ENCODE data around the gene JAKMIP2. TPM values are rescaled to one million over a fixed set of nuclear protein-coding genes. Genes with fewer than 3 reads are reported as not detected.
"Not testable (repeated sequence)": the region's sequence is repeated elsewhere in the genome, so short reads cannot be mapped to it uniquely, and the experiment has no call there.

The JAKMIP2 gene
- total RNA-seq, 1 experiment from 2014 or later = 6.4 TPM

DNA sequence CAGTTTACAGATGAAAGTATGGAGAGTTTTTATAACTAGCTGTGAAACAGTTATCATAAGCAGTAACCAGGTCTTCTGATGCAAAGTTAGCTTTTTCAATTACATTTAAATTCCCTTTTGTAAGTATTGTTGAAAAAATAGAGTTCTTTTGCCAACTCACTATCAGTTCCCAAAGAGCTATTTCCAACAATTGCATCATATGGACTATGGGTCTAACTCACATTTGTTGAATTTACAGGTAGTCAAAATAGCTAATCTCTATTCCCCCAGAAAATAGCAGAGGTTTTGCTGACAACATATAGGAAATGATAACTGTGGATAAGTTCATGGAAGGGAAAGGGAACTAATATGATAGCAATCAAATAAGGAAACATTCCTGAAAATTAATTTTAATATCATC, 47.5 kb upstream of the JAKMIP2 start:
- no peaks in the 10 kb centered on the region for H4K20me1 ChIP-seq (ENCODE audit: control insufficient read depth, insufficient read depth, insufficient read length)
- H3K9me3 Mint-ChIP-seq = no peaks in the 10 kb centered on the region
- no peak overlapping the region for H3K27ac Mint-ChIP-seq
- H3K27me3 Mint-ChIP-seq (ENCODE audit: low read depth) = no peaks in the 10 kb centered on the region
- H3K14ac ChIP-seq (ENCODE audit: insufficient read depth, low read length) = no peak overlapping the region
- H3K27me3 ChIP-seq (ENCODE audit: insufficient read depth, low read length) = no peaks in the 10 kb centered on the region
- no peak overlapping the region for H2AK5ac ChIP-seq (ENCODE audit: insufficient read length, low read length)
- H2BK20ac ChIP-seq (ENCODE audit: low read depth, low read length, poor library complexity, severe bottlenecking) = no peak overlapping the region
- no peak overlapping the region for H2BK15ac ChIP-seq (ENCODE audit: low read depth, low read length)
- no peaks in the 10 kb centered on the region for H3K79me2 ChIP-seq (ENCODE audit: insufficient read depth, low read length)
- no peak for DNase-seq
- H3K27ac ChIP-seq (ENCODE audit: insufficient read length, low read depth, low read length) = no peak overlapping the region
- H4K91ac ChIP-seq (ENCODE audit: insufficient read length, low read depth, low read length) = no peak overlapping the region
- H4K8ac ChIP-seq (replicated peaks; ENCODE audit: insufficient read length, low read depth, low read length) = no peak overlapping the region
- H3K9me3 ChIP-seq (ENCODE audit: control insufficient read depth, low read depth, low read length) = no peaks in the 10 kb centered on the region
- no peak overlapping the region for H2BK5ac ChIP-seq (ENCODE audit: insufficient read length, low read length)
- H3T11ph ChIP-seq (ENCODE audit: low read length) = no peak overlapping the region
- no peak overlapping the region for H4K5ac ChIP-seq (ENCODE audit: insufficient read length, low read depth, low read length)
- H3K4ac ChIP-seq (ENCODE audit: low read depth, low read length) = no peak overlapping the region
- H3K56ac ChIP-seq (ENCODE audit: insufficient read length, low read depth, low read length) = no peak overlapping the region
- H3K4me2 ChIP-seq (ENCODE audit: insufficient read depth, insufficient read length, low read length) = no peak overlapping the region
- H3K4me3 Mint-ChIP-seq = no peak overlapping the region
- H3K4me1 Mint-ChIP-seq = no peaks in the 10 kb centered on the region
- no peak overlapping the region for H2BK120ac ChIP-seq (ENCODE audit: low read depth, low read length, poor library complexity, severe bottlenecking)
- H2BK12ac ChIP-seq (ENCODE audit: insufficient read length, low read depth, low read length) = no peak overlapping the region
- no peak overlapping the region for H2AFZ ChIP-seq (ENCODE audit: low read length)
- H3K23me2 ChIP-seq (ENCODE audit: insufficient read length, low read depth, low read length, poor library complexity, severe bottlenecking) = no peaks in the 10 kb centered on the region
- H3K18ac ChIP-seq (ENCODE audit: insufficient read length, low read depth, low read length) = no peak overlapping the region
- no peaks in the 10 kb centered on the region for H3K79me1 ChIP-seq (ENCODE audit: insufficient read depth, low read depth, low read length, poor library complexity, severe bottlenecking)
- H3K23ac ChIP-seq (ENCODE audit: insufficient read length, low read depth, low read length) = no peak overlapping the region
- TF ChIP-seq, protein P1, sequence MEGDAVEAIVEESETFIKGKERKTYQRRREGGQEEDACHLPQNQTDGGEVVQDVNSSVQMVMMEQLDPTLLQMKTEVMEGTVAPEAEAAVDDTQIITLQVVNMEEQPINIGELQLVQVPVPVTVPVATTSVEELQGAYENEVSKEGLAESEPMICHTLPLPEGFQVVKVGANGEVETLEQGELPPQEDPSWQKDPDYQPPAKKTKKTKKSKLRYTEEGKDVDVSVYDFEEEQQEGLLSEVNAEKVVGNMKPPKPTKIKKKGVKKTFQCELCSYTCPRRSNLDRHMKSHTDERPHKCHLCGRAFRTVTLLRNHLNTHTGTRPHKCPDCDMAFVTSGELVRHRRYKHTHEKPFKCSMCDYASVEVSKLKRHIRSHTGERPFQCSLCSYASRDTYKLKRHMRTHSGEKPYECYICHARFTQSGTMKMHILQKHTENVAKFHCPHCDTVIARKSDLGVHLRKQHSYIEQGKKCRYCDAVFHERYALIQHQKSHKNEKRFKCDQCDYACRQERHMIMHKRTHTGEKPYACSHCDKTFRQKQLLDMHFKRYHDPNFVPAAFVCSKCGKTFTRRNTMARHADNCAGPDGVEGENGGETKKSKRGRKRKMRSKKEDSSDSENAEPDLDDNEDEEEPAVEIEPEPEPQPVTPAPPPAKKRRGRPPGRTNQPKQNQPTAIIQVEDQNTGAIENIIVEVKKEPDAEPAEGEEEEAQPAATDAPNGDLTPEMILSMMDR (conservative IDR thresholded peaks at IDR 0.05) = no peak
- no peak overlapping the region for H3K9ac ChIP-seq (ENCODE audit: extremely low read depth, insufficient read length, low read length)
- no peaks in the 10 kb centered on the region for H3K36me3 Mint-ChIP-seq (ENCODE audit: insufficient read depth in 1 of 3, low read depth in 3 of 3)
- no peaks in the 10 kb centered on the region for H3K4me1 ChIP-seq (ENCODE audit: insufficient read depth, low read length)

- H3K4me1 Mint-ChIP-seq = peaks cover 2 to 12% of the 10 kb centered on the region in 2 experiments; a peak in 2 of 4 replicates
- H4K20me1 ChIP-seq (ENCODE audit: control insufficient read depth, insufficient read depth, insufficient read length); H3T11ph ChIP-seq (ENCODE audit: low read length); H2BK5ac ChIP-seq (ENCODE audit: insufficient read length, low read length); H3K9me3 ChIP-seq (ENCODE audit: control insufficient read depth, low read depth, low read length); H2BK120ac ChIP-seq (ENCODE audit: low read depth, low read length, poor library complexity, severe bottlenecking); H3K4me1 ChIP-seq (ENCODE audit: insufficient read depth, low read length); H3K18ac ChIP-seq (ENCODE audit: insufficient read length, low read depth, low read length); H3K27ac ChIP-seq (ENCODE audit: insufficient read length, low read depth, low read length); H3K56ac ChIP-seq (ENCODE audit: insufficient read length, low read depth, low read length); H3K79me1 ChIP-seq (ENCODE audit: insufficient read depth, low read depth, low read length, poor library complexity, severe bottlenecking); H3K4ac ChIP-seq (ENCODE audit: low read depth, low read length); H3K4me3 Mint-ChIP-seq; H4K8ac ChIP-seq (replicated peaks; ENCODE audit: insufficient read length, low read depth, low read length); H3K9me3 Mint-ChIP-seq; H3K23me2 ChIP-seq (ENCODE audit: insufficient read length, low read depth, low read length, poor library complexity, severe bottlenecking); H3K27me3 ChIP-seq (ENCODE audit: insufficient read depth, low read length); DNase-seq; H2BK20ac ChIP-seq (ENCODE audit: low read depth, low read length, poor library complexity, severe bottlenecking); H4K91ac ChIP-seq (ENCODE audit: insufficient read length, low read depth, low read length); H2AFZ ChIP-seq (ENCODE audit: low read length); H3K27ac Mint-ChIP-seq; H3K9ac ChIP-seq (ENCODE audit: extremely low read depth, insufficient read length, low read length); H3K36me3 Mint-ChIP-seq (ENCODE audit: insufficient read depth in 1 of 3, low read depth in 3 of 3); H2AK5ac ChIP-seq (ENCODE audit: insufficient read length, low read length); H3K14ac ChIP-seq (ENCODE audit: insufficient read depth, low read length); H2BK12ac ChIP-seq (ENCODE audit: insufficient read length, low read depth, low read length); H4K5ac ChIP-seq (ENCODE audit: insufficient read length, low read depth, low read length); H3K4me2 ChIP-seq (ENCODE audit: insufficient read depth, insufficient read length, low read length); H2BK15ac ChIP-seq (ENCODE audit: low read depth, low read length); H3K79me2 ChIP-seq (ENCODE audit: insufficient read depth, low read length); H3K23ac ChIP-seq (ENCODE audit: insufficient read length, low read depth, low read length); H3K27me3 Mint-ChIP-seq (ENCODE audit: low read depth): not testable (repeated sequence)
- WGBS (ENCODE audit: extremely low coverage, insufficient read length, low lambda C conversion rate) = no CpG with 5 or more reads among the region's 5 CpGs
These were observed 44.5 kb upstream of the JAKMIP2 start for GRCh38 chr5:147827017-147827416.
